SK-N-MC (cell line): ENCODE results near the gene RTN4RL1.

Experiments used
- EZH2 ChIP-seq: fragments of 200-600 bp; sonication (generic); IDR thresholded peaks from one replicate; pipeline ENCODE4 v1.6.1; 2017; ENCODE audit warnings: antibody characterized with exemption
- POLR2AphosphoS5 ChIP-seq: IDR thresholded peaks from 2 replicates; pipeline ENCODE4 v1.6.1; 2012; ENCODE audit warnings: mild to moderate bottlenecking, low read depth, low read length, borderline replicate concordance

DNA sequence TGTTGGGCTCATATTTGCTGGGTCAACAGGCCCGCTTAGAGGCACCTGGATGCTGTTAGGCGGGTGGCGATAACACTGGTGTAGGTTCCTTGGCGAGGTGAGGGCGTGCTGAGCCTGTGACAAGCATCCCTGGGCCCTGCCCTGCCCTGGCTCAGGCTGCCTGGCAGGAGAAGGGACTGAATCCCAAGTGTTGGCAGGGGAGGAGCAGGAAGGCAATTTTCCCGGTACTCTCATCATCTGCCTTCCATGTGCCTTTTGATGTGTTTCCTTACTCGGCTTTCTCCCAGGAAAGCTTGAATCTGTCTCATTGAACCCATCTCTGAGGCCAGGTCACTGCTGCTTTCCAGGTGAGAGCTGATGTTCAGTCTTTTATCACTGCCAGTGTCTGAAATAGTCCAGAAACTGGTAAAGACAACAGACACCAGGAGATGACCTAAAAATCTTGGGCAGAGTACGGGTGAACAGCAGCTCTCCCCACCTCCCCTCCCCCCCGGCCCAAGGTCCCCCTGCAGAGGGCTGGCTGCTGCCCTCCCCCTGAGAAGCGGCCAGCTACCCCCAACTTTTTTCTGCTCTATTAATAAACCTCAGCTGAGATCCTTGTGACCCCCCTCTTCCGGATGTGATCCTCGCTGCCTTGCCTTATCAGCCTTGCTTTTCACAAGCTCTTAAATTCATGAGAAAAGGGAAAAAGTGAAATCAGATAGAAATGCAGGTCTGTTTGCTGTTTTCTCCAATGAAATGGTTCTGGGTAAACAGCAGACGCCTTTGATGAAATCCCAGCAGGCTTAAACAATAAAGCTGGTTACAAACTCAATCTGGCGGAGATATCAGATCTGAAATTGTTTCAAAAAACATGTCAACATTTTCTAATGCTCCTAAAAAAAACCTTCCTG is 29.0 kb downstream of the RTN4RL1 start:
- TF ChIP-seq EZH2 (no peak), POLR2AphosphoS5 (no peak)
